LNCaP clone FGC (cell line): ENCODE data around the gene MPHOSPH9.

Experiments
- DNase-seq: peaks from one replicate; pipeline ENCODE4 v3.0.0-alpha.2; 2011; ENCODE audit warnings: low read depth
- H3K4me3 ChIP-seq: 2 replicates; pipeline ENCODE4 v1.5.1; 2011; ENCODE audit warnings: mild to moderate bottlenecking, low read depth, low read length, control low read depth
- TF ChIP-seq, protein P1 (sequence below): IDR thresholded peaks from 2 replicates; pipeline ENCODE4 v1.5.1; 2012; ENCODE audit warnings: mild to moderate bottlenecking; ENCODE audit not compliant: control insufficient read depth, insufficient read depth; ENCODE audit errors: extremely low read depth

MPHOSPH9 gene

DNA sequence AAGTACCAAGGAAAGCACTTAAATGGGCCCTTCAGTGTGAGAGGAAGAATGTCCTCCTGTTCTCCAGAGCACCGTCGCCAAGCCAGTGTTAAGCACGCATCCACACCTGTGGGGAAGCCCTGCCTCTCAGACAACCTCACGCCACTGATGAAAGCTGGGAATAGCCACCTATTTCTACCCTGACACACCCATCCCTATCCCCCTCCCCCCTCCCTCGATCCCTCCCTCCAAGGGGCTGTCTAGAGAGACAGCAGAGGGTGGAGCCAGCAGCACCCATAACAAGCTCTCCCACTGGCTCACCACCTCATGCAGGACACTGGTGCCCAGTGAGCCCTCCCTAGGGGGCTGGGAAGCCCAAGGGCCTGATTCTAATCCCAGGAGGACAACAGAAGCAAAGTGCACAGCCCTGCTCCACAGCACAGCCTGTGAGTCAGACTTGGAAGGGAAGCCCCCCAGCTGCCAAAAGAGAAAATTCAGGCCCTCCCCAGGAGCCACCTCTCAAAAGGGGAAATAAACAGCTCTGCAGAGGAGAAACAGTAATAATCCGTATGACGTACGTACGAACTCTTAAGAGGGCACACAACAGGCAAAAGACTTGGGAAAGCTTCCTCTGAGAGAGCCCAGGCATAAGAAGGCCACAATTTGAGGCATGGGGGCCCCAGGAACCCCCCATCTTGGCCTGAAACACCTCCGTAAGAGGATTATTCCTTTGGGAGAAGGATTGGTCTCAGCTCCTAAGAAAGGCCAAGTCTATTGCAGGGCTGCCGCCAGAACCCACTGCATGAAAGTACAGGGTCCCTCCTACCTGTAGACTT, 89.8 kb downstream of the MPHOSPH9 start:
- TF ChIP-seq, protein P1, sequence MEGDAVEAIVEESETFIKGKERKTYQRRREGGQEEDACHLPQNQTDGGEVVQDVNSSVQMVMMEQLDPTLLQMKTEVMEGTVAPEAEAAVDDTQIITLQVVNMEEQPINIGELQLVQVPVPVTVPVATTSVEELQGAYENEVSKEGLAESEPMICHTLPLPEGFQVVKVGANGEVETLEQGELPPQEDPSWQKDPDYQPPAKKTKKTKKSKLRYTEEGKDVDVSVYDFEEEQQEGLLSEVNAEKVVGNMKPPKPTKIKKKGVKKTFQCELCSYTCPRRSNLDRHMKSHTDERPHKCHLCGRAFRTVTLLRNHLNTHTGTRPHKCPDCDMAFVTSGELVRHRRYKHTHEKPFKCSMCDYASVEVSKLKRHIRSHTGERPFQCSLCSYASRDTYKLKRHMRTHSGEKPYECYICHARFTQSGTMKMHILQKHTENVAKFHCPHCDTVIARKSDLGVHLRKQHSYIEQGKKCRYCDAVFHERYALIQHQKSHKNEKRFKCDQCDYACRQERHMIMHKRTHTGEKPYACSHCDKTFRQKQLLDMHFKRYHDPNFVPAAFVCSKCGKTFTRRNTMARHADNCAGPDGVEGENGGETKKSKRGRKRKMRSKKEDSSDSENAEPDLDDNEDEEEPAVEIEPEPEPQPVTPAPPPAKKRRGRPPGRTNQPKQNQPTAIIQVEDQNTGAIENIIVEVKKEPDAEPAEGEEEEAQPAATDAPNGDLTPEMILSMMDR: no peak
- H3K4me3 ChIP-seq: no peak overlapping the region
- DNase-seq: no peak

DNA sequence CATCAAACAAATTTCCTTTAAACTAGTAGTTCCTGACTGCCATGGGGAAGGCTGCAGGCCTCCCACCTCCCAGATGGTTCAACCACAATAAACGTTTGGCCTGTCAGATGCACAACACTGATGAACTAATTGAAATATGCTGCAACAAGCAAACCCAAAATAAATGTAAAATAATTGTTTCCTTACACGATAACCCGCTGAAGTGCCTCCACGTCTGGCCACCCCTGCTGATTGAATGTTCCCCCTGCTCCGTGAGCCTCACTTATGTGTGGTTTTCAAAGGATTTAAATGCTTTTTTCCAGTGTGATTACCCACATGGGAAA, 90.5 kb downstream of the MPHOSPH9 start:
- DNase-seq: no peak
- no peak overlapping the region for H3K4me3 ChIP-seq
- TF ChIP-seq, protein P1: no peak

DNA sequence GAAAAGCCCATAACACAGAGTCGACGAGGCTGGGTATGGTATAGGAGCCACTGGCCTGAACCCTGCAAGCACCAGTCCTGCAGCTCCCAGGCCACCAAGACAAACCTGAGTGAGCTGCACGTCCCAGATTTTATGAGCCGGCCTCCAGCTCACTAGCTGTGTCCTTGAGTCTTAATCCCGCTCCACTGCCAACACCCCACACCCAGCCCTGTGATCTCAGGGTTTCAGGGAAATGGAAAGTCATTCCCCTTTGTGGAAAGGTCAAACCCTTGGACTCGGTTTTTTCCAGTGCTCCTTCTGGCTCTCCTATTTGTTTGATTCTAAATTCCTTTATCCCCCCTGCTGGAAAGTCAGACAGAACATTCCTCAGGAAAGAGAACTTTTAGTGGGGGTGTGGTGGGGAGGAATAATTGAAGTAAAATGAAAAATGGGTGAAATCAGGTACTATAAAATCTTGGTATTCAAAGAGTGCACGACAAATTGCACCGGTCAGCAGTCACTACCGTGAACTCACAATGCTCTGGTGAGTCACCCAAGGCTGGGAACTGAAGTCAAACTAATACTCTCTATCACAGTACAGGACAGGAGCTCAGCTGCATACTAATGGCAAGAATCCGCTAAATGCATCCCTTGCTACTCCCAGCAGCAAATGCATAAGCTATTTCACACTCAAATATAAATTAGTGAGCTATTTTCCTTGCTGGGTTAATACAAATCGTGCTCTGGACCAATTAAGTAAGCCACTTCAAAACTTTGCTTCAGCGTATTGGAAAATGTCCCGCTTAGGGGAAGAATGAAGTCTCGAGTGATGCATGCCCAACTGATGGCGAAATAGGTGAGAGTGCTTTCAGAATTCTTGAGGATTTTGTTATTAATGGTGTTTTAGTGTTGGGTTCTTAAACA, 91.1 kb downstream of the MPHOSPH9 start:
- TF ChIP-seq, protein P1: no peak
- H3K4me3 ChIP-seq: no peak overlapping the region

DNA sequence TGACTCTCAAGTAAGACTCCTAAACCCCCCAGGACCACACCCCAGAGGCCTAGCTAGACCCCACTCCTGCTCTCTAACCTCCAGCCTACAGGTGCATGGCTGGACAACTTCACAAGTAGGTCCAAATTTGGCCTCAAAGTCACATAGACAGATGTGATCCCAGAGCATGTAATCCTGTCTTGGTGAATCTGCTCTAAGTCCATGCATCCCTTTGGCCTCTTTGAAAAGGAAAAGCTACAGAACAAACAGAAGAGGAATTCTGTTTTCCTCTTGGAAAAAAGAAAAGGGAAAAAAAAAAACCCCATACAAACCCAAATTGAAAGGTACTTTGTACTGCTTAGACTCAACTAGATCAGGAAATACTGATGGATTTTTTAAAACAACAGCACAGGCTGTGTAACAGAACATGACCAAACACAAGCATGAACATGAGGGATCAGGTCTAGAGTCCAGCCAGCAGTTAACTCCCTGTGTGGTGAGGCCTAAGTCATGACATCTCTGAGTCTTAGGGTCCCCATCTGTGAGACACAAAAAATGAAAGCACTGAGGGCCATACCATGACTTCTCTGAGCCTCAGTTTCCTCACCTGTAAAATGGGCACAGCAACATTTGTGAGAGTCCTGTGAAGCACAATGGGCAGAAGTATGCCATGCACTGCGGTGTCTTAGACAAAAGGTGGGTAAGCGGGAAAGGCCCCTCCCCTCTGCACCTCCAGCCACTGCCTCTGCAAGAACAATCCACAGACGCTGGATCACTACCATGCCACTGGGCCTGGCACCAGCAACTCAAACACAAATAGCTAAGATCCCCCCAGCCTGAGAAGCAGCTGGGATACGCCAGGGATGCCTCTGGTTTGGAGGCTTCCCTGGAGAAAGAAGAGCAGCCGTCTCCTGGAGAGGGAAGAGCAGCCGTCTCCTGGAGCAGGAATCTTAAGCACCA, 92.0 kb downstream of the MPHOSPH9 start:
- H3K4me3 ChIP-seq: no peak overlapping the region
- DNase-seq: no peak
- TF ChIP-seq, protein P1: no peak

More for the DNA sequence above, 91.1 kb downstream of the MPHOSPH9 start:
- no peak for DNase-seq

DNA sequence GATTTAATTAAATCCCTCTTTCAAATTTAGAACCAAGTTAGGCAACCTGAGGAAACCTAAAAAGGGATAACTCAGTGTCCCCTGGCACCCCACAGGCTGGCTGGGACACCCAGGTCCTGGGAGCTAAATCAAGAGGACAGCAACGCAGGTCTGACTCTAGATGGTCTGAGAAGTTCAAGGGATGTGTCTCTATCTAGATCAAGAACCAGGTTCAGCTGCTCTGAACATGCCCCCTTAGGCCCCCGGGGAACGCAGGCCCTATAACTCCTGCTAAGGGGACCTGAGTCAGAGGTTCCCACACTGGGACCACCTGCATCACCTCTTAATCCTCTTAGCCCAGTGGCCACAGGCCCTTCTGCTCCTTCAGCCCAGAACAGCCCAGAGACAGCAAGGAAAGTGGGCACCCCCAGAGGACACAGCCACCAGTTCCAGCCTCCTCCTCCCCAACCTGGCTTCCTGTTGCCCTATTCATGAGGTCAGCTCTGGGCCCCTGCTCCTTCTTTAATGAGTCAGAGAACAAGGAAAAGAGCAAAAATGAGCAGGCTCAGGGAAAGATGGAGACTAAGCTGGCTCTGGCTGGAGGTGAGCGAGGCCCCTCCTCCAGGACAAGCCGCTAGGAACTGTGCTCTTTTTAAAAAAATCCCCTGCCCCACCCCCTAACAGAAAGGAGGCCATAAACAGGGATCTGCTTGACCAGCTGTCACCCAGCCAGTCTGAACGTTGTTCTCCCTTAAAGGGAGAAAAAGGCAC, 92.8 kb downstream of the MPHOSPH9 start:
- H3K4me3 ChIP-seq: no peak overlapping the region
- TF ChIP-seq, protein P1: no peak
- no peak for DNase-seq

DNA sequence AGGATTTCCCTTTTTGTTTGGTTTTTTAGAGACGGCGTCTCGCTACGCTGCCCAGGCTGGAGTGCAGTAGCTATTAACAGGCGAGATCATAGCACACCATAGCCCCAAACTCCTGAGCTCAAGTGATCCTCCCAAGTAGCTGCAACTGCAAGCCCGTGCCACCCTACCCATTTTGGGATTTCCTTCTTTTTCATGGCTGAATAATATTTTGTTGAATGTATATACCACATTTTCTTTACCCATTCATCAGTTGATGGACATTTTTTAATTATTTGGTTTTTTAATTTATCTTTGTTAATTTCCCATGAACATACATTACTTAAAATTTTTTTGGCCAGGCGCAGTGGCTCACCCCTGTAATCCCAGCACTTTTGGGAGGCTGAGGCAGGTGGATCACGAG, 97.3 kb downstream of the MPHOSPH9 start:
- no peak overlapping the region for H3K4me3 ChIP-seq
- TF ChIP-seq, protein P1: no peak
- no peak for DNase-seq
